Measurements from ENCODE around the gene COX7A1.
"Not testable (repeated sequence)": the region's sequence is repeated elsewhere in the genome, so short reads cannot be mapped to it uniquely, and the experiment has no call there.

Gene COX7A1

GRCh38 chr19:36152352-36153091 is at the start of gene COX7A1:
Gene COX7A1 (minus strand): TSS chr19:36152447. CDS start chr19:36152407, 40 bp downstream.
- DNase-seq: no peak

GRCh38 chr19:36201684-36202083 is 49.4 kb upstream of the COX7A1 start:
- no peak for DNase-seq

- DNase-seq: no peak
Observed at GRCh38 chr19:36198119-36198518, 45.9 kb upstream of the COX7A1 start.

- DNase-seq: no peak
Observed at GRCh38 chr19:36196249-36196648, 44.0 kb upstream of the COX7A1 start.

- DNase-seq: not testable (repeated sequence)
Observed at GRCh38 chr19:36186722-36187121, 34.5 kb upstream of the COX7A1 start.

GRCh38 chr19:36183245-36183628 is 31.0 kb upstream of the COX7A1 start:
- DNase-seq: no peak

- DNase-seq: no peak
Observed at GRCh38 chr19:36182612-36183244, 30.5 kb upstream of the COX7A1 start.

- DNase-seq: not testable (repeated sequence)
Observed at GRCh38 chr19:36179077-36179476, 26.8 kb upstream of the COX7A1 start.

GRCh38 chr19:36173846-36174245 is 21.6 kb upstream of the COX7A1 start:
- not testable (repeated sequence) for DNase-seq

- no peak for DNase-seq
Observed at GRCh38 chr19:36172852-36173251, 20.6 kb upstream of the COX7A1 start.

GRCh38 chr19:36169084-36169760 is 17.0 kb upstream of the COX7A1 start:
- DNase-seq: no peak

- DNase-seq: no peak
Observed at GRCh38 chr19:36163813-36164212, 11.6 kb upstream of the COX7A1 start.

- no peak for DNase-seq
Observed at GRCh38 chr19:36160821-36161596, 8.8 kb upstream of the COX7A1 start.

GRCh38 chr19:36153126-36153525 is 879 bp upstream of the COX7A1 start:
- DNase-seq: no peak

GRCh38 chr19:36152019-36152351 is 262 bp downstream of the COX7A1 start:
- no peak for DNase-seq

- DNase-seq: no peak
Observed at GRCh38 chr19:36151144-36152018, 866 bp downstream of the COX7A1 start.

GRCh38 chr19:36150586-36150985 is 1.7 kb downstream of the COX7A1 start:
- DNase-seq: no peak

- DNase-seq: no peak
Observed at GRCh38 chr19:36149673-36150406, 2.4 kb downstream of the COX7A1 start.

GRCh38 chr19:36144624-36145023 is 7.6 kb downstream of the COX7A1 start:
- no peak for DNase-seq

GRCh38 chr19:36142496-36142895 is 9.8 kb downstream of the COX7A1 start:
- no peak for DNase-seq

GRCh38 chr19:36142046-36142445 is 10.2 kb downstream of the COX7A1 start:
- no peak for DNase-seq

Data from activated CD4-positive, alpha-beta T cell treated with anti-CD3 and anti-CD28 coated beads for 4 hours (primary cell).